Endothelial cell of hepatic sinusoid (primary cell): Measurements from ENCODE around the gene CFP.

Source experiments
- in situ Hi-C: cut with HindIII; loops from 2 replicates; pipeline ENCODE4 v1.10.0; 2017; ENCODE audit warnings: low sequenced_read_pairs

The CFP gene

GRCh38 chrX:47576021-47576898 is 53.5 kb downstream of the CFP start:
- in situ Hi-C loops: no loop called here

DNA sequence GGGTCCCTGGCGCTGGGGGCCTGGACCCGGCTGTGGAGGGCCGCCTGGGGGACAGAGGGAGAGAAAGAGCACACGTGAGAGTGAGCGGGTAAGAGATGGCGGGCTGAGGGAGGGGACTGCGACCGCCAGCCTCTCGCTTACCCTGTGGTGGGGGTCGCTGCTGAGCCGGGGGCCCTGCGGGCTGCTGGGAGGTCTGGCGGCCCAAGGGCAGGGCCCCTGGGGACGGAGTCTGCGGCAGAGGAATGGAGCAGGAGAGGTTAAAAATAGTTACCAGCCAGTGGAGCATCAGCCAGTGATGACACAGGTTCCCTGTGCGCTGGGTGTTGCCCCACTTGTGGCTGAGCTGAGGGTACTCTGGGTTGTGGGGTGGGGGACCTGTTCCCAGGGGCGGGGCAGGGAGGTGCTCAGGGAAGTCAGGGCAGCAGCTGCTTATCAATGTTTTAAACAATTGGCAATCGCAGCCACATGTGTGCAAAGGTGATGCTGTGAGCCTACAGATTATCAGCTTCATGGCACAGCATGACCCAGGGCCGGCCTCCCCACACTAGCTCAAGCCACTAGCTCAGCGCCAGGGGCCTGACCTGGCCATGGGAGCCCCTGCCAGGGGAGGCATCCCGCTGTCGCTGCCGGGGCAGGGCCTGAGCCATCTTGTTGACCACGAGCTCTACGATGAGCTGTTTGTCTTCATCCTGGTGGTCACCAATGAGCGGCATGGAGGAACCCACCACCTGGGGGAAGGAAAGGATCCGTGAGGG is 55.0 kb downstream of the CFP start:
- in situ Hi-C loops: no loop called here

- in situ Hi-C loops: no loop called here
Measured at GRCh38 chrX:47574076-47574546, 55.6 kb downstream of the CFP start.

GRCh38 chrX:47573341-47574075 is 56.2 kb downstream of the CFP start:
- in situ Hi-C loops: no loop called here
